Measurements from ENCODE around the gene CTDSPL. TPM values are rescaled to one million over a fixed set of nuclear protein-coding genes. Genes with fewer than 3 reads are reported as not detected.

Gene CTDSPL
- total RNA-seq, 1 donor from 2014 or later = 10.9 TPM

DNA sequence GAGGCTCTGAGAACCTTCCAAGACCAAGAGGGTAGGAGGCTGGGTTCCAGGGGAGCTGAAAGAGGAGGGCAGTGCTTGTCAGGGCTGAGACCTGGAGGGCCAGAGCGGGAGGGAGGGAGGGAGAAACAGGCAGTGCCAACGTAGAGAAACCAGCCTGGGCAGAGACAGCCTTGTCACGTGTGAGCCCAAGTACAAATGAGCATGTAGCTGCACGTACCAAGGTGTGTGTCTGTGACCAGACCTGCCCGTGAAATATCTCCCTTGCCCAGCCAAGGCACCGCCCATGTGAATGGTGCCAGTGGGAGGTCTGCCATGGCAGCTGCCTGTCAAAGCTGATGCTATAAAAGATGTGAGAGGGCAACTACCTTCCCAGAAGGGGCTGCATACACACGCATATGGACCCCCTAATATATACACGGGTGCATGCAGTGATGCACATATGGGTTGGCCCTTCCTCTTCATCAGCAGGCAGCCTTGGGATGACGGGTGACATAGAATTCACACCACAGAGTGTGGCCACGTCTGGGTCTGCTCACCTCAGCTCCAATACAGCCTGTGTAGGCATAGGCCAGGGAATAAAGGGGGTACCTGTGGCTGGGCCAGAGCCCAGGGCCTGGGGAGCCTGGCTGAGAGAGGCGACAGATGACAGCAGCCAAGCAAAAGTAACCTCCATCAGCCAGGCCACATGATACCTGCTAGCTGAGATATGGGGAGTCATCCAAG lies 7.8 kb upstream of the CTDSPL start:
- intact Hi-C loops (cut with micrococcal nuclease) = no loop called here

DNA sequence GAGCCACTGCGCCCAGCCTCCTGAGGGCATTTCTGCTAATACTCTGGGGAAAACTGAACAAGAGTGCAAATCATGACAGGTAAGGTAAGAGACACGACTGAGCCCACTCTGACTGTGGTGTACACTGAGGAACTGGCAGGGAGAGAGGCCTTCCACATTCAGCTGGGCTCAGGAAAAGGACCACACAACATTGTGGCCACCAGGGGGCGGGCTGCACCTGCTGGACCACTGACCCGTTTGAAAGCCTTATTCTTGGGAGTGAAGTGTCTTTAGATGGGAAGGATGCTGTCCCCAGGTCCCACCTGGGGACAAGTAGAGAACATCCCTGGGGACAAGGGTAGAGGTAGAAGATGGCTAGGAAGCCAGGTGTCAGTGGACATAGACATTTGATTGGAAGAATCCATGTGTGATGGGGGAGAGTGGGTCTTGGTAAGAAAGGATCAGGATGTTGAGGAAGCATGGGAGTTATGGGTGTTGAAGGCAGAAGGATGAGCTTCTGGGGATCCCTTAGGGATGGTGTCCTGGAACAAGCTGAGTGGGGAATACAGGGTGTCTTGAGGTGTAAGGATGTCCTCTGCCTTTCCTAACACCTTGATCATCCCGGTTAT lies 6.2 kb upstream of the CTDSPL start:
- intact Hi-C loops (cut with micrococcal nuclease) = loop anchor here (1.0 kb wide), 1 partner anchor 112 kb away; no protein-coding TSS in a partner anchor

DNA sequence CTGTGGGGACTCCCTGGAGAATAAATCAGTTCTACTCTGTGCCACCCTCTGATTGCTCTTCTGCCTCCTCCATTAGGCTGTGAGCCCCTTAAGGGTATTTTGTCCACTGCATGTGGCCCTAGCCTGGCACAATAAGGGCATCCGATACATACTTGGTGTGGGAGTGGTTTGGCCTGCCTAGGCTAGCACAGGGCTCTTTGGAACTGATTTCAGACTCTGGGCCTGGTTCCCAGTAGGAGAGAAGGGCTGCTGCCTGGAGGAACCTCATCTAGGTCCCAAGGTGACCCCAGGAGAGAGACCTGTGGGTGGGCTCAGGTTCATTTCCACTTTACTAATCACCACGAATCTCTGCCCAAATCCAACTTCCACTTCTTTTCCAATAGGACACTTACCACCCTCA lies 5.3 kb upstream of the CTDSPL start:
- intact Hi-C loops (cut with micrococcal nuclease) = no loop called here

DNA sequence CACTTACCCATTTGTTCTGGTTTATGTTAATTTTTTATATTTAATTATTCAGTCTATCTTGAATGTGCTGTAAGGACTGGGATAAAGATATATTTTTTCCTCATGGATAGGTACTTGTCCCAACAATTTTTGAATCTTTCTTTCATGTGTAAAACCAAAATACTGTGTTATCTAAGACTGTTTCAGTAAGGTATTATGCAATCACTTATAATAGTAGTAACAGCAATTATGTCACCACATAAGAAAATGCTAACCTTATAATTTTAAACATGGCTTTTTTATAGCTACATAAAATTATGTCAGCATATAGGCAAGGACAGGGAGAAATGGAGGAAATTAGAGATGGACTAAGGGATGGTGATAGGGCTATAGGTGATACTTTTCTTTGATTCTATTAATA lies 2.9 kb upstream of the CTDSPL start:
- intact Hi-C loops (cut with micrococcal nuclease) = no loop called here

DNA sequence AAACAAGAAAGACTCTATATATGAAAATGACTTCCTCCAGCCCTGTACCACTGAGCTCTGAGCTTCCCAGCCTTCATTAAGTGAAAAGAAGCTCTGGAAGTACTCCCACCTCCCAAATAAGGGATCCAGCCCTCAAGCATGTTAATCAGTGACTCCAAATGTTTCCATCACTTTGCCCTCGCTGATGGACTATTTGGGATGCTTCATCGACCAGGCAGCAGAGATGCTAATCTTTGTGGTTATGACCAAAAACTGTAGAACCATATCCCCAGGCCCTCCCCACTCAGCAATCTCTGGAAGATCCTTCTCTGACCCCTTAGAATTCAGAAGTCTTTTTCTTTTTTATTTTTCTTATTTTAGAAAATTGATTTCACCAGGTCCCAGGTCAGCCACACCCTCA lies 2.3 kb upstream of the CTDSPL start:
- intact Hi-C loops (cut with micrococcal nuclease) = no loop called here

DNA sequence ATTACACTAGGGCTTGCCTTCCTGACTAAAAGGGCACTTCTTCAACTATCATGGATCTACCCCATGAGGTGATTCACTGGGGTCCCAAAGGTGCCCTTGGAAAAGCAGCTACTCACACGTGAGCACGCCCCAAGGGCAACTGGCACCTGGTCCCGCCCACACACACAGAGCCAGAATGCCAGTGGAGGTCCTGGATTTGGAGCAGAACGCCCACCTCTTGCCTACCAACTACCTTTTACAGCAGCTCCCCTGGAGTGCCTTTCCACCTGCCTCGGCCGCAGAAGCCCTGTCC lies 1.8 kb upstream of the CTDSPL start:
- intact Hi-C loops (cut with micrococcal nuclease) = no loop called here

DNA sequence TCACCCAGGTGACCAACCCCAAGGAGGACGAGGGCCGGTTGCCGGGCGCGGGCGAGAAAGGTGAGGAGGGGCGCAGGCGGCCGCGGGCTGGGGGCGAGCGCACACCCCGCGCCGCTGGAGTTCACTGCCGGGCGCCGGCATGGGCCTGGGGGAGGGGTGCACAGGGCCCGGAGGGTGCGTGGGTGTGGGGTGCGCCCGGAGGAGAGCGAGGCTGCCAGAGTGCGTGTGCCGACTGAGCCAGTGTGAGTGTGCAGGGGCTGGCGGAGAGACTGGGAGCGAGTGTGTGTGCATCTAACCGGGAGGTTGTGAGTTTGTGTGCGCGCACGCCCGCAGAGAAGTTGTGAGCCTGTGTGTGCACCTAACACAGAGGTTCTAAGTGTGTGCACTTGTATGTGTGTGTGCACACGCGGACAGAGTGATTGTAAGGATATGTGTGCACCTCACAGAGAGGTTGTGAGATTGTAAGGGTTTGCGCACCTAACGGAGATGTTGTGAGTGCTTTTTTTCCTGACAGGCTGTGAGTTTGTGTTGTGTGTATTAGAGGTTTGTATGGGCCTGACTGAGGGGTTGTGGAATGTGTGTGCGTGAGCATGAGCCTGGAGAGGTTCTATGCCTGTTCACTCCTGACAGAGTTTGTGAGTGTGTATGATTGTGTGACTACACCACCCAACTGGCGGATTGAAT lies 681 bp downstream of the CTDSPL start:
- intact Hi-C loops (cut with micrococcal nuclease) = loop anchor here (2.0 kb wide), 1 partner anchor 44 kb away; no protein-coding TSS in a partner anchor

DNA sequence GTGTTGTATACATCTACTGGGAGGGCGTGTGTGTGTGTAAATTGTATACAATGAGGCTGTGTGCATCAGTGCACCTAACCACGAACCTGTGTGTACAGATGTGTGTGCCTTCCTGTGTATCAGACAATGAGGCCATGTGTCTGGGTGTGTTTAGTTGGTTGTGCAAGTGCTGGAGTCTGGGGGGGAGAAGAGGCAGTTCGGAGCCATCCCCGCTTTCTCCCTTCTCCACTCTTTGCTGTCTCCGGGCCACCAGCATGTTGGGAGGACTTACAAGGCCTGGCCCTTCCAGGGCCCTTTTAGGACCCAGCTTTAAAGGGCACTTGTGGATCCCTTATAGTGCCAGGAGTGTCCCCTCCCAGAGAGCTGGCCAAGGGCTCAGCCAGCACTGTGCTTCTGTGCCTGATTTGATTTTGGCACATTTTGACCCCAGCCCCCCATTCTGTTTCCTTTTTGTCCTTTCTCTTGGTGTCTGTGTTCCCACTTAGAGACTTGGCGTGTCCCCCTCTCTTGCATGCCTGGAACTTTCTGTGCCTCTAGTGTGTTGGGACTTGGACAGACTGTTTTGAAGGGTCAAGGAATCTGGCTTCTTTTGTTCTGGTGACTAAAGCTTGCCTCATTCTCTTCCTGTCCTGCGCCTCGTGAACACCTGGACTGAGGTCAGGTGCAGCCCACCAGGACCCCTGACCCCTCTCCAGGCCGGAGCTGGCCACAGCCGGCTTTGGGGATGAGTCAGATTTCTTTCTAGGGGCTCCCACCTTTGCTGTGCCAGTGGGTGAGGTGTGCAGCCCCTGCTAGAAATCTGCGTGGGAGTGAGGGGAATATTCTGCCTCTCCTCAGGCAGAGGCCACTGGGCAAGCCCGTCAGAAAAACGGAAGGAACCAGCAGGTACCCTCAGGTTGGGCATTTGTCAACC lies 1.5 kb downstream of the CTDSPL start:
- intact Hi-C loops (cut with micrococcal nuclease) = loop anchor here (2.0 kb wide), 1 partner anchor 44 kb away; no protein-coding TSS in a partner anchor

DNA sequence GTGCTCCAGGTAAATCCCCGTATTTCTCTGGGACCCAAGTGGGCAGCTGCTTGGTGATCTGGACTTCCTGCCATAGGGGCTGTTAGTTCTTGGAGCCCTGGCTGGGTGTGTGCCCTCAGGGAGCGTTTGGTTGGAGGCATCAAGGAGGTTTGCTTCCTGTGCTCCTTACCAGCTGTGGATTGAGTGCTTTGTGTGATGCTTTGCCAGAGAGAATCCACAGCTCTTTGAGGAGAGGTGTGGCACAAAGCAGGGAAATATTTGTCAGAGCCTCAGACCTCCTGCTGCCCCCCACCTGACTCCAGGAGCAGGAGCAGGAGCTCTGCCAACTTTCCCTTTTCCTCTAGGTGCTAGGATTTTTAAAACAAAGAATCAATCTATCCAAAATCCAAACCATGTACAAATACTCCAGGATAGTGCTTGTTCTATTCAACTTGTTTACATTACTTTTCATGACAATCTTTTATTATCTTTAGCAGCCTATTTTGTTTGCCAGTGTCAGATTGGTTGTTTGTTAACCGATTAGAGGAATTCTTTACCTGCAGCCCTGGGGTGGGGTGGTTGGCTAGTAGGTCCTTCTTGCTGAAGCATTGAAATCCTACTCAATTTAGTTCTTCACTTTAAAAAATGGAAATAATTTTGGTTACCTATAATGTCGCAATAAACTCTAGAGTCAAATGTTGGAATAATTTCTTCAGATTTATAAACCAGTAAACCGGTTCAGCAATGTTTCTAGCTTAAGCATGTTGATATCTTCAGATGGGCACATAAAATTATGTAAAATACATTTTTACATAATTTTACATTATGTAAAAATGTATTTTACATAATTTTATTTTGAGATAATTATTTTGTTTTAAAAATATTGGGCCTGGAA lies 2.5 kb downstream of the CTDSPL start:
- intact Hi-C loops (cut with micrococcal nuclease) = loop anchor here (2.0 kb wide), 1 partner anchor 43 kb away; no protein-coding TSS in a partner anchor

DNA sequence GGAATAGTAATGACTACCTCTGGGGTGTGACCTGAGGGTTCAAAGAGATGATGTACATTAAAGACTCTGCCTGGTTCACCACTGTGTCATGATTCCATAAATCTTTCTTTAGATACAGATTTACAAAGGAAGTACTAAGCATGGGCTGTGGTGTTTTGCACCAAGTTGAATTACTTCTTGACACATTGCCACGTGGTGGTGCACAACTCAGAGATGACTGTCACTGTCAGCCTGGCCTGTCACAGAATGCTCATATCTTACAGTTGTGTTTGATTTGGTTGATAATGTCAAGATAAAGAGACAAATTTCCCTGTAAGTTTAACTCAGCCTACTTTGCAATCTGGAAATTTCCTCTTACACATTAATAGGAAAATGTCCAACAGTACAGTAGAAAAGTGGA lies 3.2 kb downstream of the CTDSPL start:
- intact Hi-C loops (cut with micrococcal nuclease) = no loop called here

DNA sequence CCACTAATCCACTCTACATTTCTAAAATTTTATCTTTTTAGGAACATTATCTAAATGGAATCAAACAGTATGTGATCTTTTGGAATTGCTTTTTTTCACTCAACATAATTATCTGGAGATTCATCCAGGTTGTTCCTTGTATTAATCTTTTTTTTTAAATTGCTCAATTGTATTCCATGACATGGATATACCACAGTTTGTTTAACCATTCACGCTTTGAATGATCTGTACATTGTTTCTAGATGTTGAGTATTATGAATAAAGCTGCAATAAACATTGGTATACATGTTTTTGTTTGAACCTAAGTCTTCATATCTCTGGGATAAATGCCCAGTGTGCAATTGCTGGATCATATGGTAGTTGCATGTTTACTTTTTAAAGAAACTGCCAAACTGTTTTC lies 5.5 kb downstream of the CTDSPL start:
- intact Hi-C loops (cut with micrococcal nuclease) = no loop called here

DNA sequence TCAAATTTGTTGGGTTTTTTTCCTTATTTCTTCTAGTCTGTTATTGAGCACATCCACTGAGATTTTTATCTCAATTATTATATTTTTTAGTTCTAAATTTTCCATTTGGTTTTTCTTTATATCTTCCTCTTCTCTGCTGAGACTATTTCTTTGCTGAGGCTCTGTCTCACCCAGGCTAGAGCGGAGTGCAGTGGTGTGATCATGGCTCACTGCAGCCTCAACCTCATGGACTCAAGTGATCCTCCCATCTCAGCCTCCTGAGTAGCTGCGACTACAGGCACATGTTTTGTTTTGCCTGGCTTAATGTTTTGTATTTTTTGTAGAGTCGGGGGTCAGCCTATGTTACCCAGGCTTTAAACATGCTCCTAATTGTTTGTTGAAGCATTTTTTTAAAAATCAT lies 10.2 kb downstream of the CTDSPL start:
- intact Hi-C loops (cut with micrococcal nuclease) = no loop called here

DNA sequence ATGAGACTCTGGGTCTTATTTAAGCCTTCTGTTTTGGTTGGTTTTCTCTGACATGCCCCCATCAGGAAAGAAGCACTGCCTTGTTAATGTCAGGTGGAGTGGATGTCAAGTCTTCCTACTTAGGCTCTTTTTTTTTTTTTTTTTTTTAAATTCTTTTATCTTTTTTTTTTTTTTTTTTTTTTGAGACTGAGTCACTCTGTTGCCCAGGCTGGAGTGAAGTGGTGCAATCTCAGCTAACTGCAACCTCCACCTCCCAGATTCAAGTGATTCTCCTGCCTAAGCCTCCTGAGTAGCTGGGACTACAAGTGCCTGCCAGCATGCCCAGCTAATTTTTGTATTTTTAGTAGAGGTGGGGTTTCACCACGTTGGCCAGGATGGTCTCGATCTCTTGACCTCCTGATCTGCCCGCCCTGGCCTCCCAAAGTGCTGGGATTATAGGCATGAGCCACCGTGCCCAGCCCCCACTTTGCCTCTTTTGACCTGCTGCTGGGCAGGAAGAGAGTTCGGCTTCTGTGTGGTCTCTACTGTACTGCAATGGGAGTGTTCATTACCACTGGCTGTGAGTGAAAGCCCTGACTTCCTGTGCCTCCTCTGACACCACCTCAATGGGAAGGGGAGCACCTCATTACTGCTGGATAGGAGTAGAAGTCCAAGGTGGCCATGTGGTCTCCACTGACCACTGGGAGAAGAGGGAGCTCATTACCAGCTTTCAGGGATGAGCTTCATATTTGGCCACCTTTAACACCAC lies 10.9 kb downstream of the CTDSPL start:
- intact Hi-C loops (cut with micrococcal nuclease) = no loop called here

DNA sequence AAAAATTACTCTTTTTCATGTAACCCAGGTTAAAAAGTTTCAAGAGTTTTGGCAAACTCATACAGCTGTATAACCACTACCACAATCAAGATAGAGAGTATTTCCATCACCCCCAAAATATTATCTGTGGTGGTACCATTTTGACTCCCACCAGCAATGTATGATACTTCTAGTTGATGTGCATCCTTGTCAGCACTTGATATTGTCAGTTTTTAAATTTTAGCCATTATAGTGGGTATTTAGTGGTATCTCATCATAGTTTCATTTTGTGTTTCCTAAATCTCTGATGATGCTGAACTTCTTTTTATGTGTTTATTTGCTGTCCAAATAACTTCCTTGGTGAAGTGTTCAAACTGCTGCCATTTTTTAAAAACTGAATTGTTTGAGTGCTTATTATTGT lies 14.6 kb downstream of the CTDSPL start:
- intact Hi-C loops (cut with micrococcal nuclease) = no loop called here

DNA sequence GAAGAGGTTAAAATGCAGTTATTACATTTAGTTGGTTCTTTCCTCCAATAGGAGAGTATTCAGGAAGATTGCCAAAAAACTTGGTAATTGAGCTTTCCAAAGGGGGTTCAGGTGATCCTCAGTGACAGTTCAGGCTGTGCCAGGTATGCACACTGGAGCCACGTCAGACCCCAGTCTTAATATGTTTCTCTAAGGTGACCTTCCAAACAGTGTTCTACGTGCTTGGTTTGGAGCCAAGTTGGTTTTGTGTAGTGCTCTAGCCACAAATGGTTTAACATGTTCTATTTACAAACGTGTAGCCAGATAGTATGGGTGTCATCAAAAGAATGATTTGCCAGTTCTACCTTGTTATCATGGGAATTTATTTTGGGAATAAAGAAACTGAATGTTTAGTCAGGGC lies 21.0 kb downstream of the CTDSPL start:
- intact Hi-C loops (cut with micrococcal nuclease) = no loop called here

DNA sequence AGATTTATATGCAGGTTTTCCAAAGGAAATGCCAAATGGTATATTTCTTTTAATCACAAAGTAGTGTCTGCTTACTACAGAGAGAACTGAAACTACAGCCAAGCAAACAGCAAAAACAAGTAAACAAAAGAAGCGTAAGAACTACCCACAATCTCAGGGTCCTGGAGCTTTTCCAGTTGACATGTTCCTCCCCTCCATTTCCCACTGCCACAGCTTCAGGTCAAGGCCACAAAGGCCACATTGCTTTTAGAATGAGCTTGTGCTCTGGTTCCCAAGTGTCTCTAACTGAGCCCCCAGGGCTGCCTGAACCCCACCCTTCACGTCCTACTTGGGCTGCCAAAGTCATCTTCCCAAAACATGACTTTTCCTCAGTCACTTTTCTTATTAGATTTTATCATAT lies 24.1 kb downstream of the CTDSPL start:
- intact Hi-C loops (cut with micrococcal nuclease) = no loop called here

DNA sequence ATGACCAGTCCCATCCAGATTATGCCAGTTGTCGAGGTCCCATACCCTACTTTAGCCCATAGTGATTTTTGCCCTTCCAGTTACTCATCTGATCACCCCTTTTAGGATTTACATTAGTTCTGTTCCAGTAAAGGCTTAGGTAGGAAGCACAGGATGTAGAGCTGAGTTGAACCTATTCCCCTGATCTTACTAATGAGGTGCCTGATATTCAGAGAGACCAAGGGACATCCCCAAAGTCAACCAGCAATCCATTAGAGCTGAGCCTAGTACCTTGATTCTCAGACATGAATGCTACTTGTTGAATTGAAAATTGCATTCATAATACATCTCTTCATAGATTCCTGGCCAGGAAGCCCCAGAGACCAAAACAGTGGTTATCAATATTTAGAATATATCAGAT lies 24.7 kb downstream of the CTDSPL start:
- intact Hi-C loops (cut with micrococcal nuclease) = no loop called here

DNA sequence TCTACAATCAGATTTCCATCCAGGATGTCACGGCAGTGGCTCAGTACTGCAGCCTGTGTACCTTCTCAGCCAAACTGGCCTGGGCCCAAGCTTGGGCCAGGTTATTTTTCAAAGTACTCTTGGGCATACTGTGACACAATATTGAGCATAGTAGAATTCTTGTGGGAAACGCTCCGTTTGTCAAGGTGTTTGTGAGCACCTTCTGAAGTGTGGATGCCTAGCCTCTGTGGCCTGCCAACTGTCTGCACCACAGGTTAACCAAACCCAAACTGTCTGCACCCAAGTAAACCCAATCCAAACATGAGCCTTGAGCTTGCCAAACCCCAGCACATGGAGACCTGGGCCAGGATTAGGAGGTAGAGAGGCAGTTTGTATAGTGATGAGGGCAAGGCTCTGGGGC lies 25.4 kb downstream of the CTDSPL start:
- intact Hi-C loops (cut with micrococcal nuclease) = no loop called here

DNA sequence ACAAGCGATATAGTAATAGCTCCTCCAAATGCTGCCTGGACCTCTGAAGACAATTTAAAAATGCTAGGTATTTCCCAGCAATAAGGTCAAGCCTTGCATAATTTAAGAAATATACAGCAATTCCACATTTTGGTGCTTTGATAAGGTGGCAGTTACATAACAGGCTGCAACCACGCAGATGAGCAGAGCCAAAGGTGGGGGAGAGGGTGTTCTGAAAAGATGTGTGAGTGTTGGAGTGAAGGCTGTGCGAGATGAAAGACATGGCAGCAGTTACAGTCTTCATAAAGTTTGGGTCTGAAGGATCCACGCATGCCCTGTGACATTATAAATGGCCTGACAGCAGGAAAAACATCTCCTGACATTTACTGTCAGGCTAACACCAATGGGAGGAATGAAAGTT lies 26.1 kb downstream of the CTDSPL start:
- intact Hi-C loops (cut with micrococcal nuclease) = no loop called here

DNA sequence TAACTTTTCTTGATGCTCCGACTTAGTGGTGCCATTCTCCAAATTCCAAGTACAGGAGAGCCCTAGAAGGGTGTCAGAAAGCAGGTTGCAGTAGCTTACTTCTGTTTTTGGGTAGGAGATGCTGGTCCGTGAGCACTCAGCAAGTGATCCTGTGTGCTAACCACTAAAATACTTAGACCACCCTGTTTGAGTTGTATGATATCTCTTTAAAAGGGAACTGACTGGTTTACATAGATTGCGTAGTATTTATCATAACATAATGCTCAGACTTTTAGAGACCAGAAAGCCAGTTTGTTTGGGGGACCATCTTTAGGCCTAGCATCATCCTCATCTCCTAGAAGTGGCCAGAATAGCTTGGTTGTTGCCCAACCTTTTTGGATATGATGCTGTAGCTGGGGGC lies 26.7 kb downstream of the CTDSPL start:
- intact Hi-C loops (cut with micrococcal nuclease) = no loop called here
